Activated CD4-positive, CD25-positive, alpha-beta regulatory T cell treated with anti-CD3 and anti-CD28 coated beads, Interleukin-2, amount 50 U/mL, for 72 hours (primary cell): ENCODE measurements around the gene SLC24A1.

Experiments
- DNase-seq: peaks from one replicate; pipeline ENCODE4 v3.0.0; 2021

SLC24A1 gene

DNA sequence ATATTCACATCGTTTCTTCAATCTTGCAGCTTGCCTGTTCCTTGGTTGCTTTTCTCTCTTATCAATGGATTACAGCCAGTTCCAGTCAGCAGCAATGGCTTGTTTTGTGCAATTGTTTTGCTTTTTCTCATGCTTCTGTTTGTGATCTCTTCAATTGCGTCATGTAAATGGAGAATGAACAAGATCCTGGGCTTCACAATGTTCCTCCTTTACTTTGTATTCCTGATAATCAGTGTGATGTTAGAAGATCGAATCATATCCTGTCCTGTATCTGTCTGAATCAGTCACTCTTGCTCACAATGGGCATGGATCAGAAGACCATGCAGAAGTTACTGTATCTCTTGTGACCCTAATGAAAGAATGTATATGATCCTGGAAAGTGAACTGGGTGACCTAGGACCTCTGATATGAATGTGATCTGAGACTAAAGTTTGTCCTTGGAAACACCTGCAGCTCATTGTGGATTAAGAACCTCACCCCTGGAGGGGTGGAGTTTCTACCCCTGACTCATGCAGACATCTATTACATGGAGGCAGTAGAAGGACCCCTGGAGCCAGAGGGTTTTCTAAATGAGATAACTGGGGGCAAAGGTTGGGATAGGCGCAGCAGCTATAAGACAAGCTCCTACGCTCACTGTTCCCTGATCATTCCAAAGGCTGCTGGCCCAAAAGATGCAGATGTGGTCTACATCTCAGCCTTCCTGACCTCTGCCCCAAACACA, 32.2 kb downstream of the SLC24A1 start:
- DNase-seq, result no peak

DNA sequence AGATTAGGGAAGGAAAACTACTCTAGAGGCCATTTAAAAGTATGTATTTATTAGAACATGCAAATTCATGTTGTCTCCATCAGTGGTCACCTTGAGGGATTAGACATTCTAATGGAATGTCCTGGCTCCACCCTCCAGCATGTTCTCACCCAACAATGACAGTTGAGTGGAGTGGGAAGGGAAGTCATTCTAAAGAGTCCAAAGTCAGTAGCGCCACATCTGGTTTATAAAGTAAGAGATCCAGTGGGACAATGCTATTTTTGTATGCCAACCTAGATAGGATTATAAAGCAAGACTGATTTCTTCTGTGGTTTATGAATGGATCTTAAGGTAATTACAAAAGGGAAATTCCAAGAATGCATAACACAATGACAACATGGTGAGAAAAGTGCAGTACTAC, 33.3 kb downstream of the SLC24A1 start:
- DNase-seq, result no peak

DNA sequence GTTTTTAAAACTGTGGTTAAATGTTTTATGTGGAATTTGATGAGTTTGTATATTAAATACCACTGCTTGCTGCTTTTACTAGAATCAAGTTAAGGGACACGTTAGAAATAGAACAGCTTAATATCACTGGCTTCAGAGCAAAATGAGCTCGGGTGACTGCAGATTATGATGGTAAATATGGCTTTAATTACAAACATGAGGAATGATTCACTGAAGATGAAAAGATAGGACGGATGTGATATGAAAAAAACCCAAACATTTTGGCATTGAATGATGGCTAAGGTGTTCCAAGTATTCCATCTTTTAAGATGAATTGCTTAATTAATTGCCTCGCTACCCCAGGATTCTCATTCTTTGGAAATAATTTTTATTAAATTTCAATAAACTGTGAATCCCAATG, 33.7 kb downstream of the SLC24A1 start:
- DNase-seq, result no peak

DNA sequence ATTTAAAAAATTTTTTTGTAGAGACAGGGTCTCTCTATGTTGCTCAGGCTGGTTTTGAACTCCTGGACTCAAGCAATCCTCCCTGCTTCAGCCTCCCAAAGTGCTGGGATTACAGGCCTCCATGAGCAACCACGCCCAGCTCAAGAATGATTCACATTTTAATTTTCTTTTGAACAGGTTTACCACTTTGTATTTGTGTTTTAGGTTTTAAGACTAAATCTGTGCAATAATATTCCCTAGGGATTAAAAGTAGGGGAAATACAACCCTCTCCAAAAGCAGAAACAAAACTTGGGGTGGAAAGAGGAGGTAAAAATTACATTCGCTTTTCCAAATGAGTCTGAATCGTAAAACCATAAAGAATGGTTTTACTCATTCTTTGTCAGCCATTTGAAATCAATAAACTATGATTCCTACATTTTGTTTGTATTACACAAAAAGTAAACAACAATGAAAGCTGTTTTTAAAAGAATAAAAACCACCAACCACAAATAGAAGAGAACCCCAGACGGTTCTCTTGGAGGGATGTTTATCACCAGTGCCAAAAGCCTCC, 37.8 kb downstream of the SLC24A1 start:
- no peak for DNase-seq

DNA sequence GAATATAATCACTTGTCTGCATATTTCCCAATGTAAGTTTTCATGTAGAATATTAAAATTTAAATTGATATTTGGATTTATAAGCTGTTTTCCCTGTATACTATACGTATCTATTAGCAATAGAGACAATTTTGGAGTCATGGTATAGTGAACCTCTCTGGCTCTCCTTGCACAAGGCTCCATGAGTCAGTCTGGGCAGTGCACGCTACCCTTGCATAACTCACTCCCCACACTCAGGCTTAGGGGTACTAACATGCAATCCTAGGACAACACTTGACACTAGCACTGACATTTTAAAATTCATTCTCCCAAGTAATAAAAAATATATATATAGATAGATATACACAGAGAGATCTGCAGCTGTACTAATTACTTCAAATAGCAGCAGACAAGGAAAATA, 39.2 kb downstream of the SLC24A1 start:
- DNase-seq, result no peak

DNA sequence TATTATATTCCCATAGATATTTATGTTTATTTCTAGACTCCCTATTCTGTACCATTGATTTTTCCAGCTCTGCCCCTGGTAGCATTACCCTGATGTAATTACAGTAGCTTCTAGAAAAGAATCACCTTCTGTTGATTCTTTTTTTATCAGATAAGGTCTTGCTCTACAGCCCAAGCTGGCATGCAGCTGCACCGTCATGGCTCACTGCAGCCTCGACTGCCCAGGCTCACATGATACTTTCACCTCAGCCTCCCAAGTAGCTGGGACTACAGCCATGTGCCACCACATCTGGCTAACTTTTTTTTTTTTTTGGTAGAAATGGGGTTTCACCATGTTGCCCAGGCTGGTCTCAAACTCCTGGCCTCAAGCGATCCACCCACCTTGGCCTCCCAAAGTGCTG, 41.8 kb downstream of the SLC24A1 start:
- no peak for DNase-seq

DNA sequence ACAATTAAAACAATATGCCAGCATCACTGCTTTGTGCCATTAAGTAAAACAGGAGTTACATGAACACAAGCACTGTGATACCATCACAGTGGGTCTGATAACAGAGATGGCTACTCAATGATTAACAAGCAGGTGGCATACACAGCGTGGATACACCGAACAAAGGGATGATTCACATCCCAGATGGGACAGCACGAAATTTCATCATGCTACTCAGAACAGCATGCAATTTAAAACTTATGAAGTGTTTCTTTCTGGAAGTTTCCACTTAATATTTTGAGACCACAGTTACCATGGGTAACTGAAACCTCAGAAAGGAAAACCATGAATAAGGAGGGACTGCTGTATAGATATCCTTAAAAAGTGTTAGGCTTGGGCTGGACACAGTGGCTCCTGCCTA, 44.5 kb downstream of the SLC24A1 start:
- no peak for DNase-seq

DNA sequence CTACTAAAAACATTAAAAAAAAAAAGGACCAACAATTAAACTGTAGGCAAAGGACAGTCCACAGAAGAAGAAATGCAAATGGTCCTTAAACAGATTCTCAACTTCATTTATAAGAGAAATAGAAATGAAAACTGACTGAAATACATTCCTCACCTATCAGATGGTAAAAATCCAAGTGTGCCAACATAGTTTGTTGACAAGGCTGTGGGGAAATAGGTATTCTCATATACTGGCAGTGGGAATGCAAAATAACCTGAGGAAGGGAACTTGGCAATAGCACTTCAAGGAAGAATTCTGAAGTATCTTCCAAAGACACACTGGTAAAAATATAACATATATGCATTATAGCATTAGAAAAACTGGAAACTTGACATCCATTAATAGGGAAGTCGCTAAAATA, 53.8 kb downstream of the SLC24A1 start:
- DNase-seq, result no peak

DNA sequence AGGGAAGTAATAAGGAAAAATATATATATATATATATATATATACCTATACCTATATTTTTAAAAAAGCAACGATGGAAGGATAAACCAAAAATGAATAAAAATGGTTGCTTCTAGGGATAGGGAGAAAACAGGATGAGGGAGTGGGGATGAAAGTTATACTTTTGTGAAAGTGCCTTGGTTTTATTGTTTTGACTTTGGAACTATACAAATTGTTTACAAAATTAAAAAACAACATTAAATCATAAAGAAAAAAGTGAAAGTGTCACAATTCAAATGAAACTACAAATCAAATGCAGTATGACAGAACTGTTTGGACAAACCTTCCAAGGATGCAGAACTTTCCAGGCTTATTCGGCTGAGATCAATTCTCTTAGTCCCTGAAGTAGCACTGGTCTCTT, 54.4 kb downstream of the SLC24A1 start:
- no peak for DNase-seq

DNA sequence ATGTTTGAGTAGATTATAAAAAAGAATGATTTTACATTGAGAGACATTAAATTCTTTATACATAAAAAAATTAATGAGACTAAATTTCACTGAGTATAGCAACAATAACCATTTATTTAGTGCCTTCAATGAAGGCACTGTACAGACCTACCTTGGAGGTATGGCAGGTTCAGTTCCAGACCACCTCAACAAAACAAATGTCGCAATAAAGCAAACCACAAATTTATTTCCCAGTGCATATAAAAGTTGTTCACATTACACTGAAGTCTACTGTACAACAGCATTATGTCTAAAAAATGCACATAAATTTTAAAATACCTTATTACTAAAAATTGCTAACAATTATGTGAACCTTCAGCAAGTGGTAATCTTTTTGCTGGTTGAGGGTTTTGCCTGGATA, 58.8 kb downstream of the SLC24A1 start:
- no peak for DNase-seq

DNA sequence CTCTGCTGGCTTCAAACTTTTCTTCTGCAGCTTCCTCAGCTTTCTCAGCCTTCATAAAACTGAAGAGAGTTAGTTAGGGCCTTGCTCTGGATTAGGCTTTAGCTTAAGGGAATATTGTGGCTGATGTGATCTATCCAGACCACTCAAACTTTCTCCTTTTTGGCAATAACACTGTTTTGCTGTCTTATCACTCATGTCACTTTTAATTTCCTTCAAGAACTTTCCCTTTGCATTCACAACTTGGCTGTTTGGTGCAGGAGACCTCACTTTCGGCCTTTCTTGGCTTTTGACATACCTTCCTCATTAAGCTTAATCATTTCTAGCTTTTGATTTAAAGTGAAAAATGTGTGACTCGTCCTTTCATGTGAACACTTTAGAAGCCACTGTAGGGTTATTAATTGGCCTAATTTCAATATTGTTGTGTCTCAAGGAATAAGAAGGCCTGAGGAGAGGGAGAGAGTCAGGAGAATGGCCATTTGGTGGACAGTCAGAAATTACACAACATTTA, 60.7 kb downstream of the SLC24A1 start:
- no peak for DNase-seq

DNA sequence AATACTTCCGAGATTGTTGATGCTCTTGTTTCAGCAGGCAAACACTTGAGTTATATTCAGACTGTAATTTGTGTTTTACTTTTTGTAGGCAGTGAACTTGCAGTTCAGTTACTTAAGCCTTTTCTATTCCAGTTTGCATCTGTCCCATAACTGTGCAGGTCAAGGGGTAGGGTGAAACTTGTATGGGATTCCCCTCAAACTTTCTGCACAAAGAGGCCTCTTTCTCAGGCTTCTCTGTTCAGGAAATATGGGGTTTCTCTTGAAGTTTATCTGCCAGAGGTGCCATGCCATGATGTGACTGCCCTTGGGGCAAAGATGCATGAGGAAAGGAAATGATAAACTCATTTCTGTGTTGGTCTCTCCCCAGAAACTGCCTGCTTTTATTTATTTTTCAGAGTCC, 66.7 kb downstream of the SLC24A1 start:
- DNase-seq, result no peak

DNA sequence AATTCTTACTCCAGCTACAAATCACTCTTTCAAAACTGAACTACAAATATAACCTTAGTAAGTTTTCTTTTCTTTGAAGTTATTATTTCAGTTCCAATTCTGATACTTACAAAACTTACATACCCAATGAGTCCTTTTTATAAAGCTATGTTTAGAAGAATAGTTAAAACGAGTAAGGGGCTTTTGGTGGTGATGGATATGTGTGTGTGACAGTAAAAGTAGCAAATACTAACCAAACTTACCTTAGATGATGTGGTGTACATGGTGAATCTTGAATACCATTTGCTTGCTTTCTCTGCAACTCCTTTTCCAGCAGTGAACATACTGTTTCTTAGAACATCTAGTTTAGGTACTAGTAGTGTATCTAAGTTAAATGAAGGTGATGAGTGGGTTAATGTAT, 68.4 kb downstream of the SLC24A1 start:
- DNase-seq, result no peak

DNA sequence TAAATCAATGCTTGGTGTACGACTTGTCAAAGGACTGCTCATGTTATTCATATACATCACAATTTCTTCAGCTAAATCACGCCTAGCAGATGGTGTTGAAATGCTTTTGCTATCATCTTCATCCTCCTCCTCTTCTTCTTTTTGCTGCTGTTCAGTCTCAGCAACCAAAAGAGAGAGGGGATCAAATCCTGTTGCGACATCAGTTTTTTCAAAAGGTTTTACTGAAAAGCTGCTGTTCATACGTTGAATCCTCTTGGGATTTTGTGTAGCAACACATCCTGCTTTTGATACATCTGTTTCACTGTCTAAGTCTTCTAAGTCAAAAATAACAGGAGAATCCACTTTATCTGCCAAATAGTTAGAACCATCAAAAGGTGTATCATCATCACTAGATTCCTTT, 69.0 kb downstream of the SLC24A1 start:
- no peak for DNase-seq

DNA sequence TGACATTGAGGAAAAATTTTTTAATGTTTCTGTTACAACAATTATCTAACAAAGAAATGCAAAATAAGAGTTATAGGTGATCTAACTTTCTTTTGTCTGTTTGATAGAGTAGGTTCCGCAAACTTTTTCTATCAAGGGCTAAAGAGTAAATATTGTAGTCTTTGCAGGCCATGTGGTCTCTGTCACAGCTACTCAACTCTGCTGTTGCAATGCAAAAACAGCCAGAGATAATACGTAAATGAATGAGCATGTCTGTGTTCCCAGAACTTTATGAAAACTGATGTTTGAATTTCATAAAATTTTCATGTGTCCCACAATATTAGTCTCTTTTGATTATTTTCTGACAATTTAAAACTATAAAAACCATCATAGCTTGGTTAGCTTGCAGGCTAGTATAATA, 73.3 kb downstream of the SLC24A1 start:
- DNase-seq, result no peak
